Endodermal cell (in vitro differentiated cells): ENCODE results near the gene IFT80. TPM values are rescaled to one million over a fixed set of nuclear protein-coding genes. Genes with fewer than 3 reads are reported as not detected.

ENCODE experiments used
- DNase-seq: peaks from one replicate; pipeline ENCODE4 v3.0.0-alpha.2; 2017
- H3K27ac ChIP-seq: 2 replicates; pipeline ENCODE4 v1.5.1; 2013; ENCODE audit warnings: mild to moderate bottlenecking, low read depth, low read length, moderate library complexity
- H3K27me3 ChIP-seq: 2 replicates; pipeline ENCODE4 v1.6.1; 2013; ENCODE audit warnings: mild to moderate bottlenecking, low read length, moderate library complexity; ENCODE audit not compliant: insufficient read depth, control insufficient read depth, poor library complexity, severe bottlenecking
- H3K36me3 ChIP-seq: 2 replicates; pipeline ENCODE4 v1.7.0; 2013; ENCODE audit warnings: mild to moderate bottlenecking, low read length, moderate library complexity; ENCODE audit not compliant: control insufficient read depth, insufficient read depth
- H3K4me1 ChIP-seq: one replicate; pipeline ENCODE4 v1.7.0; 2013; ENCODE audit warnings: low read length; ENCODE audit not compliant: control insufficient read depth, insufficient read depth
- H3K4me3 ChIP-seq: 2 replicates; pipeline ENCODE4 v1.5.1; 2013; ENCODE audit warnings: mild to moderate bottlenecking, low read length, moderate library complexity
- H3K9ac ChIP-seq: 2 replicates; pipeline ENCODE4 v1.6.1; 2013; ENCODE audit warnings: mild to moderate bottlenecking, low read length, moderate library complexity; ENCODE audit not compliant: poor library complexity, severe bottlenecking; ENCODE audit errors: extremely low read depth
- H3K9me3 ChIP-seq: 2 replicates; pipeline ENCODE4 v1.6.1; 2013; ENCODE audit warnings: mild to moderate bottlenecking, low read length, moderate library complexity; ENCODE audit not compliant: control insufficient read depth
- H3K27ac Mint-ChIP-seq: 2 replicates; pipeline ENCODE4 v1.8.0; 2020; ENCODE audit warnings: mixed read lengths
- H3K27me3 Mint-ChIP-seq: 2 replicates; pipeline ENCODE4 v1.8.0; 2021; ENCODE audit warnings: mild to moderate bottlenecking, mixed read lengths; ENCODE audit not compliant: insufficient read depth
- H3K36me3 Mint-ChIP-seq: 2 replicates; pipeline ENCODE4 v1.8.0; 2020; ENCODE audit warnings: low read depth, mixed read lengths
- H3K4me1 Mint-ChIP-seq: 2 replicates; pipeline ENCODE4 v1.8.0; 2020; ENCODE audit warnings: mixed read lengths
- H3K4me3 Mint-ChIP-seq: 2 replicates; pipeline ENCODE4 v1.8.0; 2020; ENCODE audit warnings: mild to moderate bottlenecking, moderate library complexity, mixed read lengths
- H3K9me3 Mint-ChIP-seq: 2 replicates; pipeline ENCODE4 v1.8.0; 2020; ENCODE audit warnings: mild to moderate bottlenecking, mixed read lengths
- WGBS, 2 experiments: methylation state at CpG; one replicate each; pipeline versions ENCODE4 v1.1.5 to v1.1.7; 2013; ENCODE audit warnings: missing lambda C conversion rate in 2 of 2, mixed read lengths in 1 of 2; ENCODE audit not compliant: insufficient coverage in 1 of 2, insufficient read length in 1 of 2; 5-methylcytosine and 5-hydroxymethylcytosine counted together
- total RNA-seq, 2 donors: library from RNA; stranded (reverse); fragmentation: NEBNext Ultra II Directional in 1 of 2; extraction: Animal tissue kit (Norgen Biotek cat#: 25700) in 1 of 2; gene quantifications; 2 replicates in 1 of 2; 3 replicates in 1 of 2; pipeline ENCODE4 v1.2.1, GENCODE V29; 2021
- TF ChIP-seq, protein P1 (sequence below): fragments of 200-600 bp; sonication (generic); conservative IDR thresholded peaks from 2 replicates; pipeline ENCODE4 v1.5.0; 2021; ENCODE audit warnings: antibody characterized with exemption, mild to moderate bottlenecking

IFT80 gene
- total RNA-seq, 2 donors from 2014 or later: 35.0 to 40.6 TPM

DNA sequence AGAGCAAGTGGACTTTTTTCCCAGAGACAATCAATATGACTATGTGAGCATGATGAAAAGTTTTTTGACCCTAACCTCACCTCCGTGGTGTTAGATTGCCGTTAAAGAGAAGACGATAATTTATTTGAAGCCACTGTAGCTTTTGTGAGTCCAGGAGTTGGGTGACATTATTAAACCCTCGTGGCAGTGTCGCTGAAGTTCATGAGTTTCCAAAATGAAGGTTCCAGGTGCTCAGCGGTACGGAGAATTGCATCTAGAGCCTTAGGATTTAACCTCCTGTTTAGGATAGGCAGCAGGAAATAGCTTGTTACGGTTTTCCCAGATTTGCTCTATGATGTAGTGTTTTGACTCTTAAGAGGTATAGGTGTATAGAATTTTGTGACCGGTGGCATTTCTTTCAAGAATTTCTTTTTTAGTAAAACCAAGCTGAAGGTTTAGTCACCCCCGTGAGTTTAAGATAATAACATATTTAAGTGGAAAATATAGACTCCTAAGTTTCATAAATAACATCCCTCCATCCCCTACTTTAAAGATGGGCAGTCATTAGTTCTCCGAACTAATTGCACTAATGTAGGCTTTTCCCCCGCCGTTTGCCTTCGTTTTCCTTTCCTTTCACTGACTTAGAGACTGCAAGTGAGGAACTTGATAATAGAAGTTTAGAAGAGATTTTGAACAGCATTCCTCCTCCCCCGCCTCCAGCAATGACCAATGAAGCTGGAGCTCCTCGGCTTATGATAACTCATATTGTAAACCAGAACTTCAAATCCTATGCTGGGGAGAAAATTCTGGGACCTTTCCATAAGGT is 2.5 kb upstream of the IFT80 start:
- Mint-ChIP-seq H3K27me3 (peaks cover 2% of the 10 kb centered on the region), H3K36me3 (peaks cover 13% of the 10 kb centered on the region), H3K4me3 (peak overlapping the region; percentile 94), H3K4me1 (peaks cover 39% of the 10 kb centered on the region), H3K27ac (peak overlapping the region; percentile 91), H3K9me3 (no peaks in the 10 kb centered on the region)
- H3K36me3 ChIP-seq: peaks cover 24% of the 10 kb centered on the region
- TF ChIP-seq, protein P1, sequence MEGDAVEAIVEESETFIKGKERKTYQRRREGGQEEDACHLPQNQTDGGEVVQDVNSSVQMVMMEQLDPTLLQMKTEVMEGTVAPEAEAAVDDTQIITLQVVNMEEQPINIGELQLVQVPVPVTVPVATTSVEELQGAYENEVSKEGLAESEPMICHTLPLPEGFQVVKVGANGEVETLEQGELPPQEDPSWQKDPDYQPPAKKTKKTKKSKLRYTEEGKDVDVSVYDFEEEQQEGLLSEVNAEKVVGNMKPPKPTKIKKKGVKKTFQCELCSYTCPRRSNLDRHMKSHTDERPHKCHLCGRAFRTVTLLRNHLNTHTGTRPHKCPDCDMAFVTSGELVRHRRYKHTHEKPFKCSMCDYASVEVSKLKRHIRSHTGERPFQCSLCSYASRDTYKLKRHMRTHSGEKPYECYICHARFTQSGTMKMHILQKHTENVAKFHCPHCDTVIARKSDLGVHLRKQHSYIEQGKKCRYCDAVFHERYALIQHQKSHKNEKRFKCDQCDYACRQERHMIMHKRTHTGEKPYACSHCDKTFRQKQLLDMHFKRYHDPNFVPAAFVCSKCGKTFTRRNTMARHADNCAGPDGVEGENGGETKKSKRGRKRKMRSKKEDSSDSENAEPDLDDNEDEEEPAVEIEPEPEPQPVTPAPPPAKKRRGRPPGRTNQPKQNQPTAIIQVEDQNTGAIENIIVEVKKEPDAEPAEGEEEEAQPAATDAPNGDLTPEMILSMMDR: no peak
- H3K9ac ChIP-seq: peak overlapping the region; percentile 95
- peak overlapping the region; percentile 97 for H3K4me3 ChIP-seq
- DNase-seq: no peak
- WGBS, 2 experiments: 4 to 5% methylated on average over 7 to 14 of the region's 16 CpGs
- no peaks in the 10 kb centered on the region for H3K4me1 ChIP-seq
- H3K27ac ChIP-seq: no peak overlapping the region
- no peaks in the 10 kb centered on the region for H3K9me3 ChIP-seq
- no peaks in the 10 kb centered on the region for H3K27me3 ChIP-seq

DNA sequence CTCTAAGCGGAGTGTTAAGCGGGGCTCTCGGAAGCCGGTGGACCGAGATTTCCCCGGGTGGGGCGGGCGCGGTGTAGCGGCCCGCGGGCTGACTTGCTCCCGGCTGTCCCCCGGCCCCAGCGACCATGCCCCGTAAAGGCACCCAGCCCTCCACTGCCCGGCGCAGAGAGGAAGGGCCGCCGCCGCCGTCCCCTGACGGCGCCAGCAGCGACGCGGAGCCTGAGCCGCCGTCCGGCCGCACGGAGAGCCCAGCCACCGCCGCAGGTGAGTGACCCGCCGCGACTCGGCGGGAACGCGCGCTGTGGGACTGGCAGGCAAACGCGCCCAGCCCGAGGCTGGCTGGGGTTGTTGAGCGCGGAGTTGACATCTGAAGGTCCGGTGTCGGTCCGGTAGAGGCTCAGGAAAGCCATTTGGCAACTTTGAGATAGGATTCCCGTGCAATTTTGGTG is 1.7 kb upstream of the IFT80 start:
- peaks cover 9% of the 10 kb centered on the region for H3K36me3 Mint-ChIP-seq
- H3K9me3 ChIP-seq: no peaks in the 10 kb centered on the region
- 0% methylated on average over 8 to 51 of the region's 51 CpGs for WGBS, 2 experiments
- H3K27me3 Mint-ChIP-seq: peaks cover 2% of the 10 kb centered on the region
- no peaks in the 10 kb centered on the region for H3K4me1 ChIP-seq
- peak; percentile 59 for DNase-seq
- TF ChIP-seq, protein P1: peak; percentile 21
- peak overlapping the region; percentile 94 for H3K4me3 Mint-ChIP-seq
- H3K9me3 Mint-ChIP-seq: no peaks in the 10 kb centered on the region
- peak overlapping the region; percentile 94 for H3K27ac ChIP-seq
- no peaks in the 10 kb centered on the region for H3K27me3 ChIP-seq
- H3K4me1 Mint-ChIP-seq: peaks cover 44% of the 10 kb centered on the region
- peak overlapping the region; percentile 99 for H3K27ac Mint-ChIP-seq
- peak overlapping the region; percentile 95 for H3K9ac ChIP-seq
- H3K4me3 ChIP-seq: peak overlapping the region; percentile 97
- peaks cover 16% of the 10 kb centered on the region for H3K36me3 ChIP-seq

DNA sequence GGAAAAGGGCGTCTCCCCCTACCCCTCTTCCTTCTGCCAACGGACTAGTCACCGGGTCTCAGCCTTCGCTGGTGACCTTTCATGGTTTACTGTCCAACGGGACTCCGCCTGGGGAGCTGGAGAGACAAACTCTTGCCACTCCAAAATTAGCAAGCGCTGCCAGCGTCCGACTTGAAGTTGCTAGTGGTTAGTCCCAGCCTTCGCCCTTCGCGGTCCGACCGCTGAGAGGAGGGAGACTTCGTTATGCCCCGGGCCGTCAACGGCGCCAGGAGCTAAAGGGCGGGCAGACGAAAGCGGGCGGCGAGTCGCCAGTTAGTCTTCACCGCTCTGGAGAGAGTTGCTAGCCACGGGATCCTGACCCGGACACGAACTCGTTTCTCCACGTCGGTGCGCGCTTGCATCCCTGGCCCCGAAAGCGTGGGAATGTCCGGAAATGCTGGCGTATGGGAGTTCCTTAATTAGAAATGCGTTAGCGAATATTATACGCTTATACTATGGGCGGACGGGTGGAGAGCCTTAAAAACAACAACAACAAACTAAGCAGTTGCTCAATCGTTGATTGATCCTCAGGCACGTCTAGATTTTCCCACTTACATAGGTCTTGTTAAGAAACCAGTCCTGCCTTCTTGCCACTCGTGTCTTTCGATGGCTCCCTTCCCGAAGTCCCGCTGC is 1.1 kb upstream of the IFT80 start:
- Mint-ChIP-seq H3K4me3 (peak overlapping the region; percentile 94), H3K27ac (peak overlapping the region; percentile 99), H3K27me3 (peaks cover 2% of the 10 kb centered on the region), H3K36me3 (peaks cover 9% of the 10 kb centered on the region), H3K9me3 (no peaks in the 10 kb centered on the region), H3K4me1 (peaks cover 48% of the 10 kb centered on the region)
- no peaks in the 10 kb centered on the region for H3K9me3 ChIP-seq
- peak overlapping the region; percentile 95 for H3K9ac ChIP-seq
- 0% methylated on average over 22 to 49 of the region's 49 CpGs for WGBS, 2 experiments
- TF ChIP-seq, protein P1: no peak
- no peak for DNase-seq
- peak overlapping the region; percentile 97 for H3K4me3 ChIP-seq
- no peaks in the 10 kb centered on the region for H3K4me1 ChIP-seq
- no peaks in the 10 kb centered on the region for H3K27me3 ChIP-seq
- peak overlapping the region; percentile 94 for H3K27ac ChIP-seq
- H3K36me3 ChIP-seq: peaks cover 11% of the 10 kb centered on the region
